OCI-LY7 (cell line): ENCODE data around the gene KRT6C. TPM values are rescaled to one million over a fixed set of nuclear protein-coding genes. Genes with fewer than 3 reads are reported as not detected.
"Not testable (repeated sequence)": the region's sequence is repeated elsewhere in the genome, so short reads cannot be mapped to it uniquely, and the experiment has no call there.

Experiments used
- BruUV-seq: library from RNA; stranded (reverse); fragments of 400-500 nt; replicated peaks from 2 replicates; lab custom pipeline; 2021; lab: Mats Ljungman, UMichigan
- CTCF ChIA-PET: fragments of 300-600 bp; sonication (Branson Sonifier 250); formaldehyde crosslinking; loops from one replicate; lab custom pipeline; 2022; ENCODE audit warnings: antibody characterized with exemption; ENCODE audit not compliant: unreplicated experiment; lab: Charles Lee
- POLR2A ChIA-PET: fragments of 300-600 bp; sonication (Branson Sonifier 250); formaldehyde crosslinking; loops from one replicate; lab custom pipeline; 2022; ENCODE audit warnings: antibody characterized with exemption; lab: Charles Lee
- DNase-seq: peaks from one replicate; pipeline ENCODE4 v3.0.0-alpha.2; 2015; ENCODE audit warnings: low spot score
- H2AFZ ChIP-seq: fragments of 200-600 bp; sonication (generic), shearing (Covaris generic); 2 replicates; pipeline ENCODE4 v1.6.1; 2014; ENCODE audit warnings: mild to moderate bottlenecking, antibody characterized with exemption, low read length, moderate library complexity
- H3K27ac ChIP-seq: fragments of 200-600 bp; sonication (generic); 2 replicates; pipeline ENCODE4 v1.5.1; 2014; ENCODE audit warnings: mixed run types, low read depth, mild to moderate bottlenecking, moderate library complexity, low read length, inconsistent platforms; ENCODE audit not compliant: poor library complexity, severe bottlenecking
- H3K36me3 ChIP-seq: fragments of 200-600 bp; sonication (generic); 2 replicates; pipeline ENCODE4 v1.6.1; 2014; ENCODE audit warnings: mild to moderate bottlenecking, antibody characterized with exemption, low read length, moderate library complexity, mixed read lengths; ENCODE audit not compliant: insufficient read depth
- H3K4me1 ChIP-seq: fragments of 200-600 bp; sonication (generic); 2 replicates; pipeline ENCODE4 v1.5.1; 2014; ENCODE audit warnings: mild to moderate bottlenecking, low read length; ENCODE audit not compliant: insufficient read depth, poor library complexity, severe bottlenecking
- H3K4me2 ChIP-seq: fragments of 200-600 bp; sonication (generic); 2 replicates; pipeline ENCODE4 v1.6.1; 2014; ENCODE audit warnings: mild to moderate bottlenecking, low read length
- H3K4me3 ChIP-seq: fragments of 200-600 bp; sonication (generic); 2 replicates; pipeline ENCODE4 v1.5.1; 2014; ENCODE audit warnings: mild to moderate bottlenecking, low read depth, low read length; ENCODE audit not compliant: poor library complexity, severe bottlenecking
- H3K79me2 ChIP-seq: fragments of 200-600 bp; sonication (generic); 2 replicates; pipeline ENCODE4 v1.6.1; 2016; ENCODE audit warnings: low read depth, mild to moderate bottlenecking, low read length, moderate library complexity, mixed read lengths; ENCODE audit not compliant: insufficient read depth
- H3K9me2 ChIP-seq: fragments of 200-600 bp; sonication (generic); 2 replicates; pipeline ENCODE4 v1.6.1; 2016; ENCODE audit warnings: mild to moderate bottlenecking, low read length, mixed read lengths; ENCODE audit not compliant: insufficient read depth
- H3K9me3 ChIP-seq: fragments of 200-600 bp; sonication (generic); 2 replicates; pipeline ENCODE4 v1.6.1; 2014; ENCODE audit warnings: mild to moderate bottlenecking, mixed run types, low read length, mixed read lengths
- H4K20me1 ChIP-seq: fragments of 200-600 bp; sonication (generic); 2 replicates; pipeline ENCODE4 v1.6.1; 2014; ENCODE audit warnings: mild to moderate bottlenecking, antibody characterized with exemption, low read length, moderate library complexity, mixed read lengths; ENCODE audit not compliant: insufficient read depth
- EZH2phosphoT487 ChIP-seq: fragments of 200-600 bp; sonication (generic); IDR thresholded peaks from 2 replicates; pipeline ENCODE4 v1.6.1; 2018; ENCODE audit warnings: low read depth, borderline replicate concordance, mild to moderate bottlenecking, mixed run types, antibody characterized with exemption, low read length, moderate library complexity, mixed read lengths
- intact Hi-C: fragments of 100-400 bp; cut with micrococcal nuclease; formaldehyde crosslinking; loops from one replicate; pipeline ENCODE4 v1.10.0; 2022; ENCODE audit not compliant: unreplicated experiment
- total RNA-seq, 2 experiments: library from RNA; depleted of rRNA in 1 of 2; stranded (reverse); fragments of >200 nt in 1 of 2; shearing (Covaris generic) in 1 of 2; gene quantifications; 2 replicates each; pipeline ENCODE4 v1.2.3, GENCODE V29; 2014 to 2022
- TF ChIP-seq, protein P1 (sequence below): fragments of 200-600 bp; sonication (generic); conservative IDR thresholded peaks from 2 replicates; pipeline ENCODE4 v1.5.1; 2014; ENCODE audit warnings: mild to moderate bottlenecking, antibody characterized with exemption, low read length, moderate library complexity, mixed read lengths

KRT6C gene
- total RNA-seq, 2 experiments from 2014 or later, result not detected

DNA sequence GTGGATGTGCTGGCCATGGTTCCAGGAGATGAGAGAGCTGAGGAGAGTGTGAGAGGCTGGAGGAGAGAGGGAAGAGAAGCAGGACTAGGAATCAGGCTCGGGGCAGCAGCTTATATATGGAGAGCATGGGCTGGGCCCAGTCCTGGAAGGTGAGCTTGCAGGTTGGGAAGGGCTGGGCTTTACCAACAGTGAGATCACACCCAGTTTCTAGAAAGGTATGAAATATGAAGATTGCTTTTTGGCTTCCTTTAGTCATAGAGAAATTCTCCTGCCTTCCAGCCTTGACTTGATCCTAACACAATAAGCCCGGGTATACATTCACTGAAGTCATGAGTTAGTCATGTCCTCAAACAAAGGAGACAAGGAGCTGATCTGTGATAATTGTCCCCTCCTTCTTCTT is 19.6 kb upstream of the KRT6C start, which contains the start of gene KRT6A:
Gene KRT6A, minus strand, starts transcription at position 86 of the 400 bp plus-strand sequence. Its CDS starts 69 bp downstream, at position 17.
- Histone ChIP-seq H3K4me3 (no peak within 1 kb of the TSS), H3K9me3 (no peaks in the 10 kb centered on the region), H2AFZ (no peak within 1 kb of the TSS), H3K27ac (no peak within 1 kb of the TSS), H3K4me2 (no peak within 1 kb of the TSS), H4K20me1 (no peaks in the 10 kb centered on the region), H3K36me3 (no peaks in the 10 kb centered on the region), H3K79me2 (no peaks in the 10 kb centered on the region), H3K9me2 (no peaks in the 10 kb centered on the region), H3K4me1 (peaks cover 21% of the 10 kb centered on the region)
- BruUV-seq, result no TSS peak
- CTCF ChIA-PET, result no interaction called here
- no peak for TF ChIP-seq EZH2phosphoT487
- TF ChIP-seq, protein P1, sequence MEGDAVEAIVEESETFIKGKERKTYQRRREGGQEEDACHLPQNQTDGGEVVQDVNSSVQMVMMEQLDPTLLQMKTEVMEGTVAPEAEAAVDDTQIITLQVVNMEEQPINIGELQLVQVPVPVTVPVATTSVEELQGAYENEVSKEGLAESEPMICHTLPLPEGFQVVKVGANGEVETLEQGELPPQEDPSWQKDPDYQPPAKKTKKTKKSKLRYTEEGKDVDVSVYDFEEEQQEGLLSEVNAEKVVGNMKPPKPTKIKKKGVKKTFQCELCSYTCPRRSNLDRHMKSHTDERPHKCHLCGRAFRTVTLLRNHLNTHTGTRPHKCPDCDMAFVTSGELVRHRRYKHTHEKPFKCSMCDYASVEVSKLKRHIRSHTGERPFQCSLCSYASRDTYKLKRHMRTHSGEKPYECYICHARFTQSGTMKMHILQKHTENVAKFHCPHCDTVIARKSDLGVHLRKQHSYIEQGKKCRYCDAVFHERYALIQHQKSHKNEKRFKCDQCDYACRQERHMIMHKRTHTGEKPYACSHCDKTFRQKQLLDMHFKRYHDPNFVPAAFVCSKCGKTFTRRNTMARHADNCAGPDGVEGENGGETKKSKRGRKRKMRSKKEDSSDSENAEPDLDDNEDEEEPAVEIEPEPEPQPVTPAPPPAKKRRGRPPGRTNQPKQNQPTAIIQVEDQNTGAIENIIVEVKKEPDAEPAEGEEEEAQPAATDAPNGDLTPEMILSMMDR, result no peak
- intact Hi-C loops, result no loop called here
- POLR2A ChIA-PET, result no interaction called here
- no peak for DNase-seq

DNA sequence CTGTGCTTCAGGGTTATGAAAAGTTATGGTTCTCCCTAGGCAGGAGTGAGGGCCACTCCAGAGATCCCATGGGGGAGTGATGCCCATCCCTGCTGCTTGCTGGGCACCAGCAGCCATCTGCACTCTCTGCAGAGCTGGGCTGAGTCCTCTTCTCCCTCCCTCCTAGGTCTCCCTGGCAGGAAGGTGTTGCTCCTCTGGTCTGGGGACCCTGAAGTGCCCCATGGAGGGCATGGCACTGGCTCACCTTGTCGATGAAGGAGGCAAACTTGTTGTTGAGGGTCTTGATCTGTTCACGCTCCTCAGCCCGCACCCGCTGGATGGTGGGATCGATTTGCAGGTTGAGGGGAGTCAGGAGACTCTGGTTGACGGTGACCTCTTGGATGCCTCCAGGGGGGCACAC is 18.8 kb upstream of the KRT6C start:
- H2AFZ ChIP-seq, H3K27ac ChIP-seq, BruUV-seq, intact Hi-C loops, H3K9me3 ChIP-seq, H3K79me2 ChIP-seq, H3K36me3 ChIP-seq, POLR2A ChIA-PET, H3K4me3 ChIP-seq, DNase-seq, CTCF ChIA-PET, H3K9me2 ChIP-seq, H3K4me2 ChIP-seq, H4K20me1 ChIP-seq: not testable (repeated sequence)
- peaks cover 21% of the 10 kb centered on the region for H3K4me1 ChIP-seq

DNA sequence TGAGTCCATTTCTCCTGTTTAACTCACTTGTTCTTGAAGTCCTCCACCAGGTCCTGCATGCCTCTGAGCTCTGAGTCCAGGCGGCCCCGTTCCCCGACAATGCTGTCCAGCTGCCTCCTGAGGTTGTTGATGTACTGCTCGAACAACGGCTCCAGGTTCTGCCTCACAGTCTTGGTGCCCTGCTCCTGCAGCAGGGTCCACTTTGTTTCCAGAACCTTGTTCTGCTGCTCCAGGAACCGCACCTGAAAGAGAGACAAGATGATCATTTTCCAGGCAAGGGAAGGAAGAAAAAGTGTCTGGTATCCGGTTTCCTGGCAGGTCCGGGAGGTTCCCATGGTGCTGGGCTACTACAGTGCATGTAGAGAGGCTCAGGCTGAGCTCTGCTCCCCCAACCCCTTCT is 17.9 kb upstream of the KRT6C start:
- H3K4me3 ChIP-seq, H3K9me3 ChIP-seq, intact Hi-C loops, POLR2A ChIA-PET, BruUV-seq, H3K79me2 ChIP-seq, H3K9me2 ChIP-seq, H2AFZ ChIP-seq, H3K4me2 ChIP-seq, H3K27ac ChIP-seq, H4K20me1 ChIP-seq, DNase-seq, H3K36me3 ChIP-seq, CTCF ChIA-PET: not testable (repeated sequence)
- peaks cover 15% of the 10 kb centered on the region for H3K4me1 ChIP-seq

DNA sequence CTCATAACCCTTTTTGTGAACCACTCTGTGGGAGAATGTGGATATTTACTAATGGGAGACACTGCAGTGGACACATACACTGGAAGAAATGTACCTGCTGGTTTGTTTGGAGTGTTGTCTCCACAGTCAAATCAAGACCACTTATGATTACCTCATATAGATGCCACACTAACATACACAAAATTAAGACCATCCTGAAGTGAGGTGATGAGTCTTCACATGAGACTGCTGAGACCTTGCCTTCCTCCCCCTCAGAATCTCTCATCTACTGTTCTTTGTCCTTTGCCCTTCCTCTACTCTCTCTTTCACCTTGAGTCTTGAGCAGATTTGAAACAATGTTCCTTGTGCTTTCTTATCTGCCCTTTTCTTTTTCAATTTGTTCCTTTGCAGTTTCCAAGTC is 15.1 kb upstream of the KRT6C start:
- no peak for DNase-seq
- Histone ChIP-seq H3K4me1 (no peaks in the 10 kb centered on the region), H3K9me3 (0 out of 2 replicates have a peak, but pooled peaks cover 3% of the 10 kb centered on the region), H3K4me2 (no peak overlapping the region), H3K9me2 (no peaks in the 10 kb centered on the region), H3K79me2 (no peaks in the 10 kb centered on the region), H2AFZ (no peak overlapping the region), H4K20me1 (no peaks in the 10 kb centered on the region), H3K4me3 (no peak overlapping the region), H3K27ac (no peak overlapping the region), H3K36me3 (no peaks in the 10 kb centered on the region)
- BruUV-seq, result no TSS peak
- ChIA-PET POLR2A (no interaction called here), CTCF (no interaction called here)
- intact Hi-C loops, result no loop called here
- no peak for TF ChIP-seq EZH2phosphoT487
- TF ChIP-seq, protein P1, result no peak

DNA sequence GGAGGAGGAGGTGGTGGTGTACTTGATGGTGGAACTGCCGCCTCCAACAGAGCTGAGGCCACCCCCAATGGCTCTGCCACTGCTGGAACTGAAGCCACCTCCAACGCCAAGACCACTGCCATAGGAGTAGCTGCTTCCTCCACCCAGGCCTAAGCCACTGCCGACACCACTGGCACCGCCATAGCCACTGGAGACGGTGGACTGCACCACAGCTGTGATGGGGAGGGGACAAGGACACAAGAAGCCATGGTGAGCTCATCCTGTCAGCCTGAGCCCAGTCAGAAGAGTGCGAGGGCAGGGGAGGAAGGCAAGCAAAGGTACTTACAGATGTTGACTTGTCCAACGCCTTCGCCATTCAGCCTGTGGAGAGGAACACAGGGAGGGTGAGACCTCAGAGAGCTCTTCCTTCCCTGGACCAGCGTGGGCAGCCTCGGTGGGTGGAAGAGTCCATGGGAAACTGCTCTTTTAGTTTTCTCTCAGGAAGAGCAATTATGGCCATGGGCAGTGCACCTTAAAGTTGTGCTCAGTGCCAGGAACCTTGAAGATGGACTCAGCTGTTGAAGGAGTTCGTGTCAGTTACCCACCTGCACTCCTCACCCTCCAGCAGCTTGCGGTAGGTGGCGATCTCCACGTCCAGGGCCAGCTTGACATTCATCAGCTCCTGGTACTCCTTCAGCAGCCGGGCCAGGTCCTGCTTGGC is 14.3 kb upstream of the KRT6C start:
- H3K9me2 ChIP-seq, intact Hi-C loops, H3K79me2 ChIP-seq, CTCF ChIA-PET, H4K20me1 ChIP-seq, H3K4me2 ChIP-seq, DNase-seq, POLR2A ChIA-PET, H2AFZ ChIP-seq, H3K36me3 ChIP-seq, H3K4me1 ChIP-seq, H3K4me3 ChIP-seq, H3K9me3 ChIP-seq, H3K27ac ChIP-seq, BruUV-seq: not testable (repeated sequence)
